Left ventricle myocardium inferior (tissue), 1 donor: ENCODE data around the gene EHBP1. TPM values are rescaled to one million over a fixed set of nuclear protein-coding genes. Genes with fewer than 3 reads are reported as not detected.

Source experiments
- DNase-seq: peaks from one replicate; pipeline ENCODE4 v3.0.0-alpha.2; 2020
- H3K27ac ChIP-seq: fragments of 200-600 bp; replicated peaks from 2 replicates; pipeline ENCODE4 v1.8.0; 2021
- H3K27me3 ChIP-seq: fragments of 200-600 bp; 2 replicates; pipeline ENCODE4 v1.8.0; 2021; ENCODE audit warnings: low read depth
- H3K36me3 ChIP-seq: fragments of 200-600 bp; 2 replicates; pipeline ENCODE4 v1.8.0; 2021
- H3K4me1 ChIP-seq: fragments of 200-600 bp; 2 replicates; pipeline ENCODE4 v1.8.0; 2021
- H3K4me3 ChIP-seq: fragments of 200-600 bp; 2 replicates; pipeline ENCODE4 v1.8.0; 2021; ENCODE audit warnings: mild to moderate bottlenecking, moderate library complexity
- H3K9me3 ChIP-seq: fragments of 200-600 bp; replicated peaks from 2 replicates; pipeline ENCODE4 v1.8.0; 2021
- intact Hi-C: fragments of 100-400 bp; cut with micrococcal nuclease; formaldehyde crosslinking; loops from one replicate; pipeline ENCODE4 v1.11.0; 2022
- total RNA-seq: library from RNA; stranded (reverse); fragmentation: NEBNext Ultra II Directional; extraction: Animal tissue kit (Norgen Biotek cat#: 25700); gene quantifications from one replicate; pipeline ENCODE4 v1.2.1, GENCODE V29; 2021
- TF ChIP-seq, protein P1 (sequence below): fragments of 200-600 bp; IDR thresholded peaks from 2 replicates; pipeline ENCODE4 v1.8.0; 2021; ENCODE audit warnings: antibody characterized with exemption, mild to moderate bottlenecking, borderline replicate concordance
- donor health status: DM: no; HTN: yes; CAD: no; lungs with severe emphysema.

Gene EHBP1
- total RNA-seq, 1 donor from 2014 or later: 20.4 TPM

DNA sequence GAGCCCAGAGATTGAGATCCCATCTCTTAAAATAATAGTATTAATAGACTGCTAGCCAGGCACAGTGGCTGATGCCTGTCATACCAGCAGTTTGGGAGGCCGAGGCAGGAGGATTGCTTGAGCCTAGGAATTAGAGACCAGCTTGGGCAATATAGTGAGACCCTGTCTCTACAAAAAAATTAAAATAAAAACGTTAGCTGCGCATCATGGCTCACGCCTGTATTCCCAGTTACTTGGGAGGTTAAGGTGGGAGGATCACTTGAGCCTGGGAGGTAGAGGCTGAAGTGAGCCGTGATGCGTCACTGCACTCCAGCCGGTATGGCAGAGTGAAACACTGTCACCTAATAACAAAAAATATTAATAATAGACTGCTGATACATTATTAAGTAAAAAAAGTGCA, 178.1 kb downstream of the EHBP1 start:
- Histone ChIP-seq H3K4me3 (no peak overlapping the region), H3K4me1 (no peaks in the 10 kb centered on the region), H3K27ac (no peak overlapping the region), H3K9me3 (peaks cover 16% of the 10 kb centered on the region), H3K27me3 (no peaks in the 10 kb centered on the region), H3K36me3 (peaks cover 11% of the 10 kb centered on the region)
- intact Hi-C loops: no loop called here
- TF ChIP-seq, protein P1, sequence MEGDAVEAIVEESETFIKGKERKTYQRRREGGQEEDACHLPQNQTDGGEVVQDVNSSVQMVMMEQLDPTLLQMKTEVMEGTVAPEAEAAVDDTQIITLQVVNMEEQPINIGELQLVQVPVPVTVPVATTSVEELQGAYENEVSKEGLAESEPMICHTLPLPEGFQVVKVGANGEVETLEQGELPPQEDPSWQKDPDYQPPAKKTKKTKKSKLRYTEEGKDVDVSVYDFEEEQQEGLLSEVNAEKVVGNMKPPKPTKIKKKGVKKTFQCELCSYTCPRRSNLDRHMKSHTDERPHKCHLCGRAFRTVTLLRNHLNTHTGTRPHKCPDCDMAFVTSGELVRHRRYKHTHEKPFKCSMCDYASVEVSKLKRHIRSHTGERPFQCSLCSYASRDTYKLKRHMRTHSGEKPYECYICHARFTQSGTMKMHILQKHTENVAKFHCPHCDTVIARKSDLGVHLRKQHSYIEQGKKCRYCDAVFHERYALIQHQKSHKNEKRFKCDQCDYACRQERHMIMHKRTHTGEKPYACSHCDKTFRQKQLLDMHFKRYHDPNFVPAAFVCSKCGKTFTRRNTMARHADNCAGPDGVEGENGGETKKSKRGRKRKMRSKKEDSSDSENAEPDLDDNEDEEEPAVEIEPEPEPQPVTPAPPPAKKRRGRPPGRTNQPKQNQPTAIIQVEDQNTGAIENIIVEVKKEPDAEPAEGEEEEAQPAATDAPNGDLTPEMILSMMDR: no peak
- no peak for DNase-seq

DNA sequence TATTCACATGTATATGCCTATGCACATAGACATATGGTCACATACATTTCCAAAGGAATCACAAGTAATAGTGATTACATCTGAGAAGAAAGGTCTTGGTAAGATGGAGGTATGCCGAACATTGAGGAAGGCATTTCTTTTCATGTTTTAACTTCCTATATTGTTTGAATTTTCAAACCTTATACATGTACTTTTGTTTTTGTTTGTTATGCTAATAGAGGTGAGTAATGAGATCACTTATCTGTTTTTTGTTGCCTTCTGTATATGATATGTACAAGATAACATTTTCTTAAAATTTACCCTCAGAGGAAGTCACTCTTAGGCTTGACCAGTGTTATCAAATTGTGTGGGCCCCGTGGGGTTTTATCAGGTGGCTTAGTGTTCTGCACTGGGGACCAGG, 178.6 kb downstream of the EHBP1 start:
- TF ChIP-seq, protein P1: no peak
- intact Hi-C loops: no loop called here
- H3K36me3 ChIP-seq: peaks cover 9% of the 10 kb centered on the region
- no peak overlapping the region for H3K4me3 ChIP-seq
- no peaks in the 10 kb centered on the region for H3K4me1 ChIP-seq
- H3K9me3 ChIP-seq: peaks cover 17% of the 10 kb centered on the region
- H3K27me3 ChIP-seq: no peaks in the 10 kb centered on the region
- H3K27ac ChIP-seq: no peak overlapping the region
- DNase-seq: no peak

DNA sequence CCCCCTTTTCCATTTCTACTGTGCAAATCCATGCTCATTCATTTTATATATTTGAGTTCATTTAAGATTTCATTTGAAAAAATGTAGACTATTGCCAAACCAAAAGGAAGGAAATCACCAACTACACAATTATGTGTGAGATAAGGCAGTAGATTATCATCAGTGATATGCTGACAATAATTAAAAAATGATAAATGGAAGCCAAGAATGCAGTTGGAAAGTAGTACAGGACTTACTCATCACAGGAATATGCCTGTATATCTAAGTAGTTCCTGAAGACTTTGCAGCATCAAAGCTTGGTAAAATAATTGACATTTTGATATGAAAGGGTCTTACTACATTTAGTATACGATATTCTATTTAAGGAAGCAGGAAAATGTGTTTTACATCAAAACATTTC, 179.0 kb downstream of the EHBP1 start:
- intact Hi-C loops: no loop called here
- TF ChIP-seq, protein P1: no peak
- DNase-seq: no peak

DNA sequence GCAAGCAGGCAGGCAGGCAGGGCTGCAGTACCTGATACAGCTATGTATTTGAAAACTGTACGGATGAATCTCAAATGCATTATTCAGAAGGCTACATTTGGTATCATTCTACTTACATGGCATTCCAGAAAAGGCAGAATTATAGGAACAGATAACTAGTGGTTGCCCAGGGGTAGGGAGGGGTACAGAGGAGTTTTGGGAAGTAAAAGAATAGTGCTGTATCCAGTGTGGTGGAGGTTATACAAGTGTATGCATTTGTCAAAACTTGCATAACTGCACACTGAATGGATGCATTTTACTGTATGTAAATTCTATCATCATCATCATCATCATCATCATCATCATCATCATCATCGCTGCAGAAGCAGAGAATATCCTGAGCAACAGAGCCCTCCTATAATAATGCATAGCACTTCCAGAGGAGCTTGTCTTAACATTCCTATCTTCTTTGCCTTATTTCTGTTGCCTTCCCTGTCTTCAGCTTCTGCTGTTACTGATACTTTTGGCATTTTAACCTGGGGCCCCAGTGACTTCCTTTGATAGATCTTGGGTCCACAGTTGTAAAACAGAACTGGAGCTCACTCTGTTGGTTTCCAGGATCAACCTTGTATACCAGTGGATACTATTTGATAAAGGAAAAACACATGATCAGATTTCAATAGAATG, 189.6 kb downstream of the EHBP1 start:
- H3K27ac ChIP-seq: no peak overlapping the region
- H3K4me1 ChIP-seq: no peaks in the 10 kb centered on the region
- intact Hi-C loops: no loop called here
- H3K27me3 ChIP-seq: no peaks in the 10 kb centered on the region
- H3K36me3 ChIP-seq: no peaks in the 10 kb centered on the region
- no peaks in the 10 kb centered on the region for H3K9me3 ChIP-seq
- no peak overlapping the region for H3K4me3 ChIP-seq
- DNase-seq: no peak
- TF ChIP-seq, protein P1: no peak

More for the DNA sequence above, 179.0 kb downstream of the EHBP1 start:
- Histone ChIP-seq H3K27ac (no peak overlapping the region), H3K4me1 (no peaks in the 10 kb centered on the region), H3K4me3 (no peak overlapping the region), H3K36me3 (peaks cover 9% of the 10 kb centered on the region), H3K27me3 (no peaks in the 10 kb centered on the region), H3K9me3 (peaks cover 21% of the 10 kb centered on the region)

DNA sequence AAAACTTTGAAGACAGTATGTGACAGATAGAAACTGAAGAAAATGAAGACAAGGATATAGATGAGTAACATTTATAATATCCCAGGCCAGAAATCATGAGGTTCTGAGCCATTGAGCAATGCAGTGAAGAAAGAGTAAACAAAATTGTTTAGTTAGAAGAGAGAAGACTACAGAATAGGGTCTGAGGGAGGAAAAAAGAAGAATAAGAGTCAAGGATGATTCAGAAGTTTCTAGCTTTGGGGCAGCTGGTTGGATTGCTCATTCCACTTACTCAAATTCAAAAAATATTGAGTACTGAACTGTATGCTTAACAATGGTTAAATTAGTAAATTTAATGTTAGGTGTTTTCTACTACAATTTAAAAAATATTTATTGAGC, 190.1 kb downstream of the EHBP1 start:
- Histone ChIP-seq H3K36me3 (no peaks in the 10 kb centered on the region), H3K4me1 (no peaks in the 10 kb centered on the region), H3K27ac (no peak overlapping the region), H3K4me3 (no peak overlapping the region), H3K9me3 (no peaks in the 10 kb centered on the region), H3K27me3 (no peaks in the 10 kb centered on the region)
- TF ChIP-seq, protein P1: no peak
- intact Hi-C loops: no loop called here
- no peak for DNase-seq
